NCI-H1092 treated with DMSO at 0.1 percent for 48 hours (cell line): ENCODE data around the gene ADGRV1.
A peak's percentile ranks its signal among the peaks of the same experiment; 100 is the strongest.

Experiments
- DNase-seq: peaks from one replicate; lab custom pipeline; 2025; lab: John Stamatoyannopoulos, UW

ADGRV1 gene

GRCh38 chr5:90558344-90559192 is at the start of gene ADGRV1:
ADGRV1 (plus strand) TSS chr5:90558797; CDS start chr5:90558896, 99 bp downstream.
- peak; percentile 95 for DNase-seq

- no peak for DNase-seq
Measured at GRCh38 chr5:90510438-90510837, 48.2 kb upstream of the ADGRV1 start.

GRCh38 chr5:90514520-90514919 is 44.1 kb upstream of the ADGRV1 start:
- DNase-seq = no peak

- peak; percentile 48 for DNase-seq
Measured at GRCh38 chr5:90518661-90519060, 39.9 kb upstream of the ADGRV1 start.

- no peak for DNase-seq
Measured at GRCh38 chr5:90519081-90519480, 39.5 kb upstream of the ADGRV1 start.

GRCh38 chr5:90528601-90529193 is 29.9 kb upstream of the ADGRV1 start:
- DNase-seq = no peak

- peak; percentile 80 for DNase-seq
Measured at GRCh38 chr5:90529194-90529938, 29.2 kb upstream of the ADGRV1 start, which contains the start of gene LYSMD3. LYSMD3 (minus strand) TSS chr5:90529584; CDS start chr5:90525289, 4,295 bp downstream.

GRCh38 chr5:90529939-90530677 is 28.5 kb upstream of the ADGRV1 start:
- peak; percentile 66 for DNase-seq

GRCh38 chr5:90530736-90531487 is 27.7 kb upstream of the ADGRV1 start:
- DNase-seq = no peak

- no peak for DNase-seq
Measured at GRCh38 chr5:90533794-90534193, 24.8 kb upstream of the ADGRV1 start.

GRCh38 chr5:90534922-90535321 is 23.7 kb upstream of the ADGRV1 start:
- DNase-seq = no peak

GRCh38 chr5:90542827-90543519 is 15.6 kb upstream of the ADGRV1 start:
- DNase-seq = no peak

GRCh38 chr5:90545511-90545910 is 13.1 kb upstream of the ADGRV1 start:
- no peak for DNase-seq

- no peak for DNase-seq
Measured at GRCh38 chr5:90546216-90546837, 12.3 kb upstream of the ADGRV1 start.

GRCh38 chr5:90547072-90547536 is 11.5 kb upstream of the ADGRV1 start:
- DNase-seq = no peak

- peak; percentile 77 for DNase-seq
Measured at GRCh38 chr5:90548069-90548593, 10.5 kb upstream of the ADGRV1 start.

- DNase-seq = no peak
Measured at GRCh38 chr5:90549223-90549622, 9.4 kb upstream of the ADGRV1 start.

- DNase-seq = no peak
Measured at GRCh38 chr5:90549729-90550275, 8.8 kb upstream of the ADGRV1 start.

- no peak for DNase-seq
Measured at GRCh38 chr5:90550963-90551362, 7.6 kb upstream of the ADGRV1 start.
